ENCODE results near the gene MISP3. TPM values are rescaled to one million over a fixed set of nuclear protein-coding genes. Genes with fewer than 3 reads are reported as not detected.

Gene MISP3
- total RNA-seq, 1 experiment from 2014 or later: 5.2 TPM

DNA sequence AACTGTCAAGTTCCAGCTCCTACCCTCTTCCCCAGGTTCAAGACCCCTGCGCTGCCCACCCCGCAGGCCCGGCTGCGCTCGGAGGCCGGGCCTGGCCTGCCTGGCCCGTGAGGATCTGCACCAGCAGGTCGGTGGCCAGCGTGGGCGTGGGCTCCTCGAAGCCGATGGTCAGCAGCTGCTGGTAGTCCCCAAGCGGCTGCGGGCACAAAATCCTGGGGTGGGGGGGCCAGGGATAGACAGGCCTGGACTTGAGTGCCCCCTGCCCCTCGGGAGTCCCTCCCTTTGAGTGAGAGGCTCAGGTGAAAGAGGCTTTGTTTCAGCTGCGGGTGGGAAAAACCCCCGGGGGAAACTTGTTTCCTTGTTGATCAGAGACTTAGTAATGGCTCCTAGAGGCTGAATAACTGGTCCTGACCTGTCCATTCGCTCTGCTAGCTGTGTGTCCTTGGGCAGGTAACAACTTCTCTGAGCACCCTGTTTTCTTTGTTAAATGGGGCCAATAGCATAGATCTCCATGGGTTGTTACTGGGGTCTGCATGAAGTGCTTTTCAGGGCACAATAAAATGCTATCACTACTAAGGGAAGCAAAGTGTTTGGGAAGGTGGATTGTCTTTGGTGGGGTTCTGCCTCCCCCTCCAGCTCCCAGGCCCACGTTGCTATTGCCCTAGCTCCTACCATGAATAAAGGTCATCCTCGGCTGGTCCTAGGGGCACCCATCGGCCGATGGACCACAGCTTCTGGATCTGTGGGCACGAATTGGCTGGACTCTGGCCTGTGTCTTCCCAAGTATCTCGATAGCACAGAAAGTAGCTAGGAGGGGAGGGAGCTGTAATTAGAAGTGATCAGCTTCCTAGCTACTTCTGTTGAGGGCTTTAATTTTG lies 9.4 kb downstream of the MISP3 start:
- H3K36me3 ChIP-seq (ENCODE audit: control insufficient read depth, insufficient read depth, low read length): no peaks in the 10 kb centered on the region
- ChIA-PET POLR2A (interaction anchor here (0.6 kb wide), 1 partner anchor 229 kb away, joined by 11 read pairs; no protein-coding TSS in a partner anchor), CTCF (interaction anchor here (0.6 to 1.7 kb wide), 5 partner anchors 10 to 203 kb away, joined by 3 to 8 read pairs (median 6); partner anchors contain the start of genes ASF1B and MISP3)
- intact Hi-C loops (cut with micrococcal nuclease; ENCODE audit: unreplicated experiment): loop anchor here (2.0 to 5.0 kb wide), 2 partner anchors 35 to 55 kb away; partner anchors contain the start of genes ASF1B and PRKACA
- Mint-ChIP-seq H3K27me3 (ENCODE audit: insufficient read depth, unreplicated experiment) (no peaks in the 10 kb centered on the region), H3K4me1 (ENCODE audit: low read depth, unreplicated experiment) (no peaks in the 10 kb centered on the region), H3K9me3 (ENCODE audit: unreplicated experiment) (no peaks in the 10 kb centered on the region), H3K27ac (ENCODE audit: unreplicated experiment) (peak overlapping the region; percentile 95), H3K36me3 (ENCODE audit: insufficient read depth, unreplicated experiment) (peaks cover 10% of the 10 kb centered on the region), H3K4me3 (ENCODE audit: unreplicated experiment) (peak overlapping the region; percentile 93)
- H3K9me3 ChIP-seq: no peaks in the 10 kb centered on the region
- H3K27me3 ChIP-seq (replicated peaks; ENCODE audit: control insufficient read depth, insufficient read depth, low read length): no peaks in the 10 kb centered on the region
- no peak for DNase-seq
- peaks cover 10% of the 10 kb centered on the region; the same call in 1 of the 2 replicates for H3K4me1 ChIP-seq
- TF ChIP-seq, protein P1, sequence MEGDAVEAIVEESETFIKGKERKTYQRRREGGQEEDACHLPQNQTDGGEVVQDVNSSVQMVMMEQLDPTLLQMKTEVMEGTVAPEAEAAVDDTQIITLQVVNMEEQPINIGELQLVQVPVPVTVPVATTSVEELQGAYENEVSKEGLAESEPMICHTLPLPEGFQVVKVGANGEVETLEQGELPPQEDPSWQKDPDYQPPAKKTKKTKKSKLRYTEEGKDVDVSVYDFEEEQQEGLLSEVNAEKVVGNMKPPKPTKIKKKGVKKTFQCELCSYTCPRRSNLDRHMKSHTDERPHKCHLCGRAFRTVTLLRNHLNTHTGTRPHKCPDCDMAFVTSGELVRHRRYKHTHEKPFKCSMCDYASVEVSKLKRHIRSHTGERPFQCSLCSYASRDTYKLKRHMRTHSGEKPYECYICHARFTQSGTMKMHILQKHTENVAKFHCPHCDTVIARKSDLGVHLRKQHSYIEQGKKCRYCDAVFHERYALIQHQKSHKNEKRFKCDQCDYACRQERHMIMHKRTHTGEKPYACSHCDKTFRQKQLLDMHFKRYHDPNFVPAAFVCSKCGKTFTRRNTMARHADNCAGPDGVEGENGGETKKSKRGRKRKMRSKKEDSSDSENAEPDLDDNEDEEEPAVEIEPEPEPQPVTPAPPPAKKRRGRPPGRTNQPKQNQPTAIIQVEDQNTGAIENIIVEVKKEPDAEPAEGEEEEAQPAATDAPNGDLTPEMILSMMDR (IDR thresholded peaks at IDR 0.05; ENCODE audit: insufficient read depth in 1 of 2, low read depth in 1 of 2, low read length in 1 of 2, severe bottlenecking in 1 of 2, unreplicated experiment in 1 of 2): no peak
- peak overlapping the region; percentile 83 for H3K4me3 ChIP-seq (ENCODE audit: low read depth, low read length)
- BruUV-seq (replicated peaks): TSS peak; percentile 62

DNA sequence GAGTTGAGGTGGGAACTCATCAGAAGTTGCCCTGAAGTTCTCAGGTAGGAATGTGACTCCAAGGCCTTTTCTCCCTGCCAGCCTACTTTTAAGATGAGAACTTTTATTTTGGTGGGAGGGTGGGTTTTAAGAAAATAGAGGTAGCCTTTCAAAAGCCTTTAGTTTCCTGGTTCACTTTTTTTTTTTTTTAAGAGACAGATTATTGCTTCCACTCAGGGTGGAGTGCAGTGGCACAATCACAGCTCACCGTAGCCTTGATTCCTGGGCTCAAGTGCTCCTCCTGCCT lies 10.0 kb downstream of the MISP3 start:
- H3K27me3 ChIP-seq (replicated peaks; ENCODE audit: control insufficient read depth, insufficient read depth, low read length): no peaks in the 10 kb centered on the region
- no peak for DNase-seq
- H3K9me3 Mint-ChIP-seq (ENCODE audit: unreplicated experiment): no peaks in the 10 kb centered on the region
- no peaks in the 10 kb centered on the region for H3K4me1 Mint-ChIP-seq (ENCODE audit: low read depth, unreplicated experiment)
- no peaks in the 10 kb centered on the region for H3K27me3 Mint-ChIP-seq (ENCODE audit: insufficient read depth, unreplicated experiment)
- POLR2A ChIA-PET: no interaction called here
- CTCF ChIA-PET: interaction anchor here (0.7 to 1.1 kb wide), 2 partner anchors 9 to 54 kb away, joined by 3 read pairs; partner anchors contain the start of gene ASF1B
- H3K36me3 Mint-ChIP-seq (ENCODE audit: insufficient read depth, unreplicated experiment): peaks cover 10% of the 10 kb centered on the region
- no peaks in the 10 kb centered on the region for H3K36me3 ChIP-seq (ENCODE audit: control insufficient read depth, insufficient read depth, low read length)
- no peaks in the 10 kb centered on the region for H3K9me3 ChIP-seq
- TF ChIP-seq, protein P1 (IDR thresholded peaks at IDR 0.05; ENCODE audit: insufficient read depth in 1 of 2, low read depth in 1 of 2, low read length in 1 of 2, severe bottlenecking in 1 of 2, unreplicated experiment in 1 of 2): no peak
- no peak overlapping the region for H3K27ac Mint-ChIP-seq (ENCODE audit: unreplicated experiment)
- intact Hi-C loops (cut with micrococcal nuclease; ENCODE audit: unreplicated experiment): loop anchor here (5.0 kb wide), 1 partner anchor 35 kb away; the partner anchor contains the start of gene PRKACA
- BruUV-seq (replicated peaks): no TSS peak
- peaks cover 10% of the 10 kb centered on the region; the same call in 1 of the 2 replicates for H3K4me1 ChIP-seq
- no peak overlapping the region for H3K4me3 ChIP-seq (ENCODE audit: low read depth, low read length)
- peak overlapping the region; percentile 93 for H3K4me3 Mint-ChIP-seq (ENCODE audit: unreplicated experiment)

DNA sequence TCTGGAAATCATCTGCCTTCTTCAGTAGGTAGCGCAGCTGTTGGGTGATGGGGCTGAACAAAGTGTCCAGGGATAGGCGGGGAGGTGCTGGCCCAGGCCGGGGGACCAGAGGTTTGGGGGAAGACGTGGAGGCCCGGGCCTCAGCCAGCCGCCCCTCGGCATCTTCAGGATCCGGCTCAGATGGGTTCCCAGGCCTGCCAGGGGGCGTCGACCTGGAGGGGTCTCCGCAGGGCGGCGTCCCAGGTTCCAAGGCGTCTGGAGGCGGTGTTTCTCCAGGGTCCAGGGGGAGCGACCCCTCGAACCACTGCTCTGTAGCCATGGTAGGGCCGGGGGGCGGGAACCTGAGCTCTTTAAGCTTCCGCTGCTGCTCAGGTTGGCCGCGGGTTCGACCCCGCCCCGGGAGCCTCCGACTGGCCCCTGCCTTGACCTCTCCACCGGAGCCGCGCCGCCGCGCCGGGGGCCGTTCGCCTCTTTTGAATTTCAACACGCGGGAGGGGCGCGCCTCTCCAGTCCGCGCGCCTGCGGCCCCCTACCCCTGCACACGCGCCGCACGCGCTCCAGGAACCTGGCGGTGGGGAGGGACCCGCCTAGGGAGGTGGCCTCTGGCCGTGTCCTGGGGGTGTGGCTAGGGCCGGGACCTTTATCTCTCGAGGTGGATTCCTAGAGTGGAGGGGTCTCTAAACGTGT lies 12.9 kb downstream of the MISP3 start, which contains the start of gene C19orf67:
C19orf67 (minus strand) TSS at position 475 of the 687 bp plus-strand sequence; CDS start at position 319, 156 bp downstream.
- intact Hi-C loops (cut with micrococcal nuclease; ENCODE audit: unreplicated experiment): no loop called here
- Histone ChIP-seq H3K27me3 (replicated peaks; ENCODE audit: control insufficient read depth, insufficient read depth, low read length) (no peaks in the 10 kb centered on the region), H3K4me1 (peaks cover 7% of the 10 kb centered on the region; the same call in 1 of the 2 replicates), H3K36me3 (ENCODE audit: control insufficient read depth, insufficient read depth, low read length) (no peaks in the 10 kb centered on the region), H3K9me3 (no peaks in the 10 kb centered on the region), H3K4me3 (ENCODE audit: low read depth, low read length) (no peak within 1 kb of the TSS)
- H3K36me3 Mint-ChIP-seq (ENCODE audit: insufficient read depth, unreplicated experiment): peaks cover 28% of the 10 kb centered on the region
- no peaks in the 10 kb centered on the region for H3K27me3 Mint-ChIP-seq (ENCODE audit: insufficient read depth, unreplicated experiment)
- no TSS peak for BruUV-seq (replicated peaks)
- peaks cover 6% of the 10 kb centered on the region for H3K4me1 Mint-ChIP-seq (ENCODE audit: low read depth, unreplicated experiment)
- H3K4me3 Mint-ChIP-seq (ENCODE audit: unreplicated experiment): no peak within 1 kb of the TSS
- CTCF ChIA-PET: no interaction called here
- no peak within 1 kb of the TSS for H3K27ac Mint-ChIP-seq (ENCODE audit: unreplicated experiment)
- POLR2A ChIA-PET: no interaction called here
- no peaks in the 10 kb centered on the region for H3K9me3 Mint-ChIP-seq (ENCODE audit: unreplicated experiment)
- no peak for DNase-seq
- TF ChIP-seq, protein P1 (IDR thresholded peaks at IDR 0.05; ENCODE audit: insufficient read depth in 1 of 2, low read depth in 1 of 2, low read length in 1 of 2, severe bottlenecking in 1 of 2, unreplicated experiment in 1 of 2): no peak
